Middle frontal gyrus (tissue), 1 donor: ENCODE results near the gene LGALS16.
A peak's percentile ranks its signal among the peaks of the same experiment; 100 is the strongest.
"Not testable (repeated sequence)": the region's sequence is repeated elsewhere in the genome, so short reads cannot be mapped to it uniquely, and the experiment has no call there.

Experiments
- DNase-seq: peaks from one replicate; pipeline ENCODE4 v3.0.0-alpha.2; 2015; ENCODE audit warnings: low spot score; ENCODE audit errors: extremely low spot score

The LGALS16 gene, protein sequence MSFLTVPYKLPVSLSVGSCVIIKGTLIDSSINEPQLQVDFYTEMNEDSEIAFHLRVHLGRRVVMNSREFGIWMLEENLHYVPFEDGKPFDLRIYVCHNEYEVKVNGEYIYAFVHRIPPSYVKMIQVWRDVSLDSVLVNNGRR

DNA sequence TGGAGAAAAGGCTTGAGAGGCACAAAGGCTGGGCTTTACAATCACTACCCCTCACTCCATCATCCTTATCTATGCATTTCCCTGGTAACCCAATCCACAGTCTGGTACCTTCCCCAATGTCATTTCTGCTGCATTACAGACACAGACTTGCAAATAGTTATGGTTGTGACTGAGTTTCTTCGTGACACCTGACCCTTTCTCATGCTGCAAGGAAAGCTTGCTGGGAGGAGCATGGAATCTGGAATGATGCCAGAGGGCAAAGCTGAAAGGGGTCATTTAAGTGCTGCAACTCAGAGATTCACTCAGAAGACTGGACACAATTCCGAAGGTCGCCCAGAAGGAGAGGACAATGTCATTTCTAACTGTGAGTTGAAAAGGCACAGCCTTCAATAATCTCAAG is at the start of gene LGALS16:
Gene LGALS16 (plus strand): TSS at position 301 of the 400 bp plus-strand sequence. CDS start 49 bp downstream, at position 350.
- no peak for DNase-seq

DNA sequence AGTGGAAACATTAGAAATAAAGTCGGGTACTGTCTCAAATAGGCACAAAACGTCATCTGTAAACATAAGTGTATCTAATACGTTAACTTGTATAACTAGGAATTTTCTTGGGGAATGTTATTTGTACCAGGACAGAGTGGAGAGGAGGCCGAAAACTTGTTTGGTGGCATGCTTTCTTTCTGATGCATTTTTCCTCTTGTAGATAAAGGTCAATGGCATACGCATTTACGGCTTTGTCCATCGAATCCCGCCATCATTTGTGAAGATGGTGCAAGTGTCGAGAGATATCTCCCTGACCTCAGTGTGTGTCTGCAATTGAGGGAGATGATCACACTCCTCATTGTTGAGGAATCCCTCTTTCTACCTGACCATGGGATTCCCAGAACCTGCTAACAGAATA is 48.7 kb upstream of the LGALS16 start:
- no peak for DNase-seq

DNA sequence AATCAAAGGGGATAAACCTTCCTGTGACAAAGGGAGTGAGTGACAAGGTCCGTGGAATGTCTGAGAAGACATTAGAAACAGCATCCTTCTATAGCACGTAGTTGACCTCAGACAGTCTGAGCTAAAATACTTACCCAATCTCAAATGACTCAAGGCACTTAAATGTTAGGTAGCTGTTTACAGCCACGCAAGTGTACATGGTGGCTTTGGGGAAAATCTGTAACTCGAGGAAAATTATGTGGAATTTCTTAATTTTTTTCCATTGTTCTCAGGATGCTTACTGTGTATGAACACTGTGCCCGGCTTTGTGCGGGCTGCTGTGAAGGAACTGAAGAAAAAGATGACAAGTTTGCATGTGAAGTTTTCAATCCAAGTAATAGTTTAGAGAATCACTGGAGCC is 48.2 kb upstream of the LGALS16 start:
- no peak for DNase-seq

DNA sequence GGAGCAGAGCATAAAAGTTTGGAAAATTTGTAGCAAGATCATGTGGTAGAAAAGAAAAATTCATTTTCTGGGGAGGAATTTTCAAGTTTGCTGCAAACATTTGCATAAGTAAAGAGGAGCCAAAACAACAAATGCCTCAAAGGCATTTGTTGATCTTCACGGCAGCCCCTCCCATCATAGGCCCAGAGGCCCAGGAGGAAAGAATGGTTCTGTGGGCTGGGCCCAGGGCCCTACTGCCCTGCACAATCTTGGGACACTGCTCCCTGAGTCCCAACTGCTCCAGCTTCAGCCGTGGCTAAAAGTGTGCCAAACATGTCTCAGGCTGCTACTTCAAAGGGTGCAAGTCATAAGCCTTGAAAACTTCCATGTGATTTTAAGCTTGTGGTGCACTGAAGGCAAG is 42.1 kb upstream of the LGALS16 start:
- no peak for DNase-seq

DNA sequence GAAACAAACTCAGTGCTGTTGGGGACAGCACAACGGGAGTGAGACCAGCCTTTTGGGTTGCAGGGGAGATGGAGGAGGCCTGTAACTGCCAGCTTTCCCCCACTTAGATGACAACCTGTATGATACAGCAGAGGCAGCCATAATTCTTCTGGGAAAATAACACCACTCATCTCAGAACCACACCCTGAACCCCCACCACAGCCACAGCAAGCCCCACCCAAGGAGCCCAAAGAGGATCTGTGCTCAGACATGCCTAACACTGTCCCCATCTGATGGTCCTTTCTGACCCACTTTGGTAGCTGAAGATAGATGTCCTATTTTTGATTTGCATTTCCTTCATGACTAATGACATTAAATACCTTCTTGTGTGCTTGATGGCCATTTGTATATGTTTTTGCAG is 38.0 kb upstream of the LGALS16 start:
- no peak for DNase-seq

DNA sequence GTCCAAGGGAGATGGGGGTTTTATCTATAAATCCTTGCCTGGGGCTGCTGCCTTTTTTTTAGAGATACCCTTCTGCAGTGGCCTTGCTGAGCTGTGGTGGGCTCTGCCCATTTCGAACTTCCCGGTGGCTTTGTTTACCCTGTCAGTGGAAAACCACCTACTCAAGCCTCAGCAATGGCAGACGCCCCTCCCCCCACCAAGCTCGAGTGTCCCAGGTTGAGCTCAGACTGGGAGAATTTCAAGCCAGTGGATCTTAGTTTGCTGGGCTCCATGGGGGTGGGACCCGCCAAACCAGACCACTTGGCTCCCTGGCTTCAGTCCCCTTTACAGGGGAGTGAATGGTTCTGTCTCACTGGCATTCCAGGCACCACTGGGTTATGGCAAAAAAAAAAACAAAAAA is 31.8 kb upstream of the LGALS16 start:
- no peak for DNase-seq

DNA sequence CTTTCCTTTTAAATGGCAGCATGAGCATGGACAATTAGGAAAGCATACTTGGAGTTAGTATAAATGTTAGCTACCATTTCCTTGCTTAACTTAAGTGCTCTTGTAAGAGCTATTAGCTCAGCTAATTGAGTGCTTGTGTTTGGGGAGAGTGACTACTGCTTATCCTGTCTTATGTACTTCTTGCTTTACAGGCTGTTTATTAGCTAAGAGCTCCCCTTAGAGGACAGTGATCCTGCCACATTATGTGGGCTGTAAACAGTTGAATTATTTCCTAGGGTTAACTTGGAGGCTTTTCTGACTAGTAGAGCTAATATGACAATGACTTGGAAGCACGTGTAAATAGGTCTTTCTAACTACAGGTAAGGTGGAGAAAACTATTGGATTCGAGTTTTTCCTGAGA is 28.1 kb upstream of the LGALS16 start:
- not testable (repeated sequence) for DNase-seq

DNA sequence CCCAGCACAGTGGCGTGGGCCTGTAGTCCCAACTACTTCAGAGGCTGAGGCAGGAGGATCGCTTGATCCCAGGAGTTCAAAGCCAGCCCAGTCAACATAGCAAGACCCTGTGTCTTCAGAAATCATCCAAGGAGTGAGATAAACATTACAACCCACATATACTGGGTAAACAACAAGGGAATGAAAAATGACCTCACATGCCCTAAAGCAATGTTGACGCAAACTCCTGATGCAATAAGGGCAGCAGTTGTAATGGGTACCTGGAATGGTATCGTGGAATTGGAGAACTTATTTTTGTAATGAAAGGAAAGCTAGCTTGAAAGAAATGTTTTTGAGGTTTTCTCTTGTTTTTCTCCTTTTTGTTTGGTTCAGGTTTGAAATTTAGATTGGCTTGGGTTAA is 24.5 kb upstream of the LGALS16 start:
- no peak for DNase-seq

DNA sequence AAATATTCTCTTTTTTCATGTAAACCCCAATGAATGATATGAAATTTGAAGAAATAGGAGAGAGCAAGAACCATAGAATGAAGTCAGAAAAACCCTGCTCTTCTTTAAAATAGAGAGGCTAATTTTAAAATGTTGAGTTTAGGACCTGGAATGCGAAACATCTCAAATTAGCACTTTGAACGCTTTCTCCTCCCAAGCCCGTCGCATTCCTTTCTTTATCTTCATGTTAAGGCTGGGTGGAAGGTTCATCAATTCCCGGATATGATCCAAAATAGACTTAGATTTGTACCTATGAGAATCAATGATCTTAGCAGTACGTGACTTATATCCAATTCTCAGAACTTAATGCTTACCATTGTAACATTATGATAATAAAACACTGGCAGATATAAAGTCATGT is 24.1 kb upstream of the LGALS16 start:
- DNase-seq, result no peak

DNA sequence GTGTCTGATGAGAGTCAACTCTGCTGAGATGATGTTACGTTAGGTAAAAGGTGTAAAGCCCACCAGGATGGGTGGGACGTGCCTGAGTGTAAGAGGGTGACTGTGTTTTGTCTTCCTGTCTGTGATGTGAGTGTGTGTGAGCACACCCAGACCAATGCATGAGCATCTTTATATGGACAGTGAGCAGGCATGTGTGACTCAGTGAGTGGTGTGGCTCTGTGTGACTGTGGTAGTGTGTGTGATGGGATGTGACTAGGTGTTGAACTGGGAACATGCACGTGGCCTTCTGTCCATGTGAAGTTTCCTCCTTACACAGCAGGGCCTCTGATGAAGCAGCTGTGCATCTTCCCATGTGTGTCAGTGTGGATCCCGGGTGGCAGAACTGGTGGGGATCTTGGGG is 17.8 kb upstream of the LGALS16 start:
- no peak for DNase-seq

DNA sequence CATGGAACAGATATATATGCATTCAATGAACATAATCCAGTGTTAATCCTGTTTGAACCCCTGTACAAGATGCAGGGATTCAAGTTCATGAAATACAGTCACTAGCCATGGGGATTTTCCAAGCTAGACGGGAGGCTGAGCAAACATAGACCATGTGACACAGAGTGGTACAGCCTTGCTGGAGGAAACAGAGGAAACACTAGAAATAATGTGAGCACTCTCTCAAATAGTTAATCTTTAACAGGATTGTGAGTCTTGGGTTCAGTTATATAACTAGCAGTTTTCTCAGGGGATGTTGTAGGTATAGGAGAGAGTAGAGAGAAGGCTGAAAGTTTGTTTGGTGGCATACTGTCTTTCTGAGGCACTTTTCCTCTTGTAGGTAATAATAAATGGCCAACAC is 13.9 kb upstream of the LGALS16 start:
- no peak for DNase-seq

DNA sequence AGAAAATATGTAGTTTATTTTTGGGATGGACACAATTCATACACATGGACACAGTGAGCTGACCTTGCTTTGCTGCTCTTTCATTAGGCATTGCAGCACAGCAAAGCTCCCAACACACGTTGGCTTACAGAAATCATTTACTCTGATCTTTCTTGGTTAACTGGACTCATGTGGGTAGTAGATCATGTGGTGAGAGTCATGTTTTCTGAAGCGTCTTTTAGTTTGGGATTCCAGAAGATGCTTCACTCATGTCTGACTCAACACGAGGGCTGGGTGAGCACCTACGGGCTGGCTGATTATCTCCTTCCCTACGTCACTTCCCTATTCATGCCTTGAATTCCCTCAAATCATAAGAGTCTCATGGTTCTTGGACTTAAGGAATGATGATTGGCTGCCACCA is 12.1 kb upstream of the LGALS16 start:
- DNase-seq, result no peak

DNA sequence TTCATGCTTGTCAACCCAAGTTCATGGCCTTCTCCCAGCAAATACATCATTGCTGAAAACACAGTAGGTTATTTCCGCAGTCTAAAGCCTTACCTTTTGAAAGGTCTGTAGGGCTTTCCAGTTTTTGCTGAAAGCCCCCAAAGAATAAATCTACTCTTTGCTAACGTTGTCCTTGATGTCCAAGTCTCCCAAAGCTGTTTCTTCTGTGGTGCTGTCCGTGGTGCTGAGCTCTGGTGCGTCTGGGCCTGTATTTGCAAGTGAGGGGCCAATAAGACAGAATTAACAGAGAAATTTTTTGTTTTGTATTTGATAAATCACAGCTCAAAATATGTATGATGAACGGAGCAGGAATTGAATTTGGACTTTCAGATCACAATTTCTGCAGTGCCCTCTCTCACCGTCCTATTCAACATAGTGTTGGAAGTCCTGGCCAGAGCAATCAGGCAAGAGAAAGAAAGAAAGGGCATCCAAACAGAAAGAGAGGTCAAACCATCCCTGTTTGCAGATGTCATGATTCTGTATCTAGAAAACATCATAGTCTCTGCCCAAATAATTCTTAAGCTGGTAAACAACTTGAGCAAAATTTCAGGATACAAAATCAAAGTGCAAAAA is 9.8 kb upstream of the LGALS16 start:
- no peak for DNase-seq

DNA sequence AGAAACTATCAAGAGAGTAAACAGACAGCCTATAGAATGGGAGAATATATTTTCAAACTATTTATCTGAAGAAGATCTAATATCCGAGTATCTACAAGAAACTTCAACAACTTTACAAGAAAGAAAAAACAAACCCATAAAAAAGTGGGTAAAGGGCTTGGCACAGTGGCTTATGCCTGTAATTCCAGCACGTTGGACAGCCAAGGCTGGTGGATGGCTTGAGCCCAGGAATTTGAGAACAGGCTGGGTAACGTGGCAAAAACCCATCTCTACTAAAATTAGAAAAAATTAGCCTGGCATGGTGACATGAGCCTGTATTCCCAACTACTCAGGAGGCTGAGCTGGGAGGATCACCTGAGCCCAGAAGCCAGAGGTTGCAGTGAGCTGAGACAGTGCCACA is 7.8 kb upstream of the LGALS16 start:
- no peak for DNase-seq

DNA sequence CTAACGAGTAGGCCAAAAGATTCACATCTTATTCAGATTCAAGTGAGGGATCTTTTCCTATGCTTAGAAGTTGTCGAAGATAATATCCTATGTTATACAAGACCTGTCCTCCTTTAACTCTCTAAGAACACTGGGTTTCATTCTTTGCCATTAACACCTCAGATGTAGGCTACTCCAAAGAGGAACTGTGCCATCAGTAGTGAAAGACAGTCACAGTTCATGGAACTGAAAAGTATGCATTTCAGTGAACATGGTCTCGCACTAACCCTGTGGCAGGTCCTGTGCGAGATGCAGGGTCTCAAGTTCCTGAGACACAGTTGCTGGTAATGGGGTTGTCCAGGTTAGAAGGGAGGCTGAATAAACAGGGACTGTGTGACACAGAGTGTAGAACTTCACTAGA is 4.1 kb downstream of the LGALS16 start:
- DNase-seq, result no peak

DNA sequence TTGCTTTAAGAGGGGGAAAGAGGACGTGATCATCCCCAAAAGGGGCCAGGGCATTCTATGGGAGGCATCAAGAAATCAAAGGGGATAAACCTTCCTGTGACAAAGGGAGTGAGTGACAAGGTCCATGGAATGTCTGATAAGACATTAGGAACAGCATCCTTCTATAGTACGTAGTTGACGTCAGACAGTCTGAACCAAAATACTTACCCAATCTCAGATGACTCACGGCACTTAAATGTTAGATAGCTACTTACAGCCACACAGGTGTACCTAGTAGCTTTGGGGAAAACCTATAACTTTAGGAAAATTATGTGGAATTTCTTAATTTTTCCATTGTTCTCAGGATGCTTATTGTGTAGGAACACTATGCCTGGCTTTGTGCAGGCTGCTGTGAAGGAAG is 4.9 kb downstream of the LGALS16 start:
- no peak for DNase-seq

DNA sequence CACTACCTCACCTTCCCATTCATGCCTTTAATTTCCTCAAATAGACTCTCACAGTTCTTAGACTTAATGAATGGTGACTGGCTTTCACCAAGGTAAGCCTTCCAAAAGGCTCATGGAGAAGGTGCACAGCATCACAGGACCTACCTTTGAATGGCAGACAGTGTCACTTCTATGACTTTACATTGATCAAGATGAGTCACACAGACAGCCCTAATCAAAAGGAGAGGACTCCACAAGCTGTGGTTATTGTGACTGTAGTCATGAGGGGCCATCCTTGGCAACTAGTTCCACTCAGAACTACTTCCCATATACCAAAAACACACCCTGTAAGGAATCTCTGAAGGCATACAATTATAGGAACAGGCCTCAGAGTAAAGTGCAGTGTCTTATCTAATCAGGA is 5.9 kb downstream of the LGALS16 start:
- DNase-seq, result no peak

DNA sequence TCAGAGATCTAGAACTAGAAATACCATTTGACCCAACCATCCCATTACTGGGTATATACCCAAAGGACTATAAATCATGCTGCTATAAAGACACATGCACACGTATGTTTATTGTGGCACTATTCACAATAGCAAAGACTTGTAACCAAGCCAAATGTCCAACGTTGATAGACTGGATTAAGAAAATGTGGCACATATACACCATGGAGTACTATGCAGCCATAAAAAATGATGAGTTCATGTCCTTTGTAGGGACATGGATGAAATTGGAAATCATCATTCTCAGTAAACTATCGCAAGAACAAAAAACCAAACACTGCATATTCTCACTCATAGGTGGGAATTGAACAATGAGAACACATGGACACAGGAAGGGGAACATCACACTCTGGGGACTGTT is 14.1 kb downstream of the LGALS16 start:
- DNase-seq, result not testable (repeated sequence)

DNA sequence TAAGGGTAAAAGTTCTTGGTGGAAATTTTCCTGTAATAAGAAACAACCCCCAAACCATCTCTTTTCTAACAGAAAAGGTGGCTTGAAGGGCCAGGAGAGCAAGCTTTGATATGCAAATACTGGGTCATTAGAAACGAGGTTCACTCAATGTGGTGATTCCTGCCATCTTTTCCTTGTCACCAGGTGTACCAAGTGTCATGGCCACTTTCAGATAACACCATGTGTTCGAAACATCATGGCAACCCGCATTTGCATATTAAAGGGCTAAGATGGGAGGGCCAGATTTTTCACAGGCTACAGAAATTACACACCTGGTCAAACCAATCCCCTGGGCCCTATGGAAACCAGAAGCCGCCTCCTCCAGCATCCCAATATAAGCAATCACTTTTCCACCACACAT is 15.3 kb downstream of the LGALS16 start:
- no peak for DNase-seq

DNA sequence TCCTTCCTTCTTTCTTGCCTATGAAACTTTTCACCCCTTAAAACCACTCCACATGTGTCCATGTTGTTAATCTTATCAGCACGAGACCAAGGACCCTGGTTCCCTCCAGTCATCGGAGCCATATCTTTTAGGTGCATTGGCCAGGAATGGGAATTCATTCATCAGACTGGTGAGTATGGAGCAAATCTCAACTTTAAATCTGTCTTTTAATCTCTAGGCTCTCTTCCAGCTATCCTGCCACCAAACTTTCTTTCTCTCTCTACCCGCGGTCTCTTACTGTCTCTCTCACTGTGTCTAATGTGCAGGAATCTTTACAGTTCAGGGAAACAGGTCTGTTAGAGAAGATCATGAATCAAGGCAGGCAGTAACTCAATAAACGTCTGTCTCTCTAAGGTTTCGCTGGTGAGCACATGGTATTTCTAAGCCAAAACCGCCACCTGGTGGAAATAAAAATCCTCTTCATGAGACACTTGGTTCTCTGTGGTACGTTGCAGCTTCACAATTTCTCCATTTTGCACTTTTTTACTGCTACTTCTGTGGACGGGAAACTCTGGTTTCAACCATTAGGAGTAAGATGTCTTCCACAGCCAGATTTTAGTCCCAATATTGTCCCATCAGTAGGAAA is 16.1 kb downstream of the LGALS16 start:
- peak; percentile 40 for DNase-seq

DNA sequence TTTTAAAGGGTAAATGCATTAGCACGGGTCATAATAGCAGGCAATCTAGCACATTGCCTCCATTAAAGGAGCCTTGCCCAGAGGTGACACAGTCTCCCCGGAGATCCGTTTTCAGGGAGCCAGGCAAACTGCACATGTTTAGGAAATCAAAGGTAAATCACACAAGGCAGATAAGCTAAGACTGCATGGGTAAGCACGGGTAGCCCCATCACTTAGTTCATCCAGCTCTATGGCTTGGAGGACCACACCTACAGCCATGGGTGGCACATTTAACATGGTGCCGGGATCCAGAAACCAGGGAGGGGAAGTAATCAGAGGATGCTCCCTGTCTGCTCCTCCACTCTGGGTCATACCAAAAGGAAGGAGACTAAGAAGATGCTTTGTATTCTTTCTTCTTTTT is 16.8 kb downstream of the LGALS16 start:
- no peak for DNase-seq

DNA sequence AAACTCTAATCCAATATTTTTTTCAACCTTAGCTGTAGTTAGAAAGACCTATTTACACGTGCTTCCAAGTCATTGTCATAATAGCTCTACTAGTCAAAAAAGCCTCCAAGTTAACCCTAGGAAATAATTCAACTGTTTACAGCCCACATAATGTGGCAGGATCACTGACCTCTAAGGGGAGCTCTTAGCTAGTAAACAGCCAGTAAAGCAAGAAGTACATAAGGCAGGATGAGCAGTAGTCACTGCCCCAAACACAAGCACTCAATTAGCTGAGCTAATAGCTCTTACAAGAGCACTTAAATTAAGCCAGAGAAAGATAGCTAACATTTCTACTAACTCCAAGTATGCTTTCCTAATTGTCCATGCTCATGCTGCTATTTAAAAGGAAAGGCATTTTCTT is 18.1 kb downstream of the LGALS16 start:
- not testable (repeated sequence) for DNase-seq

DNA sequence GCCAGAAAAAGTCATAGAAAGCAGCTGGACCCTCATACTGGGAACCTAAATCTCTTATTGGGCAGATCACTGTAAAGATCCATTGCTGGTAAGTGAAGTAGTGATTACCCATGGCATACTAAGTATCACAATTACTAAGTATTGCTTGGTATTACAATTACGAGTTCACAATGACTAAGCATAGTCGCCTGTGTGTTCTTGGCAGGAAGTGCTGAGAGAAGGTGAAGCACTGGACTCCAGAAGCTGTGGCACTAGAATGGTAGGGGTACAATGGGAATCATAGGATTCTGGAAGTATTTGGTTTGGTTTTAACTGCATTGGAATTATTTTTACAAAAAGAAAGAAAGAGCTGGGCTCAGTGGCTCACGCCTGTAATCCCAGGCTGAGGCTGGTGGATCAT is 20.3 kb downstream of the LGALS16 start:
- DNase-seq, result no peak
